Stimulated activated CD4-positive, alpha-beta T cell treated with anti-CD3 and anti-CD28 coated beads, Interleukin-12 subunit alpha, Interleukin-12 subunit beta, amount 100 ng/mL, for 4 hours (primary cell): Measurements from ENCODE around the gene ANO9.
A peak's percentile ranks its signal among the peaks of the same experiment; 100 is the strongest.

Experiments
- DNase-seq: peaks from one replicate; pipeline ENCODE4 v3.0.0-alpha.2; 2020

The ANO9 gene

DNA sequence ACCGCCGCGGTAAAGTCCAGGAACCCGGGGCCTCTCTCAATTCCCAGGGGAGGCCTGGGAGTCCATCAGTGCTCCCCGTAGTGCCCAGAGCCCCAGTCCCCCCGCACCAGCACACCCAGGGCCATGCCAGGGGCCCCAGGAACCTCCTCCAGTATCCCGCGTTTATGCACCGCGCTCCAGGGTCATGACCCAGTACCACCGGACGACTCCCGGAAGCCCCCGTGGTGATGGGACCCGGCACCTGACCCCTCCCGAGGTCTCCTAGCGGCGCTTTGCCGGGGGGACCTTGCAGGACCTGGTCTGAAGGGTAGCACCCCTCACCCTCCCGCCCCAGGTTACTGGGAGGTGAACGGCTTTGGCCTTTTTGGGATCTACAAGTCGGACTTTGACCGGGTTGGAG lies 61.3 kb downstream of the ANO9 start:
- DNase-seq = no peak

- no peak for DNase-seq
These were observed 61.7 kb downstream of the ANO9 start for GRCh38 chr11:380095-380480.

DNA sequence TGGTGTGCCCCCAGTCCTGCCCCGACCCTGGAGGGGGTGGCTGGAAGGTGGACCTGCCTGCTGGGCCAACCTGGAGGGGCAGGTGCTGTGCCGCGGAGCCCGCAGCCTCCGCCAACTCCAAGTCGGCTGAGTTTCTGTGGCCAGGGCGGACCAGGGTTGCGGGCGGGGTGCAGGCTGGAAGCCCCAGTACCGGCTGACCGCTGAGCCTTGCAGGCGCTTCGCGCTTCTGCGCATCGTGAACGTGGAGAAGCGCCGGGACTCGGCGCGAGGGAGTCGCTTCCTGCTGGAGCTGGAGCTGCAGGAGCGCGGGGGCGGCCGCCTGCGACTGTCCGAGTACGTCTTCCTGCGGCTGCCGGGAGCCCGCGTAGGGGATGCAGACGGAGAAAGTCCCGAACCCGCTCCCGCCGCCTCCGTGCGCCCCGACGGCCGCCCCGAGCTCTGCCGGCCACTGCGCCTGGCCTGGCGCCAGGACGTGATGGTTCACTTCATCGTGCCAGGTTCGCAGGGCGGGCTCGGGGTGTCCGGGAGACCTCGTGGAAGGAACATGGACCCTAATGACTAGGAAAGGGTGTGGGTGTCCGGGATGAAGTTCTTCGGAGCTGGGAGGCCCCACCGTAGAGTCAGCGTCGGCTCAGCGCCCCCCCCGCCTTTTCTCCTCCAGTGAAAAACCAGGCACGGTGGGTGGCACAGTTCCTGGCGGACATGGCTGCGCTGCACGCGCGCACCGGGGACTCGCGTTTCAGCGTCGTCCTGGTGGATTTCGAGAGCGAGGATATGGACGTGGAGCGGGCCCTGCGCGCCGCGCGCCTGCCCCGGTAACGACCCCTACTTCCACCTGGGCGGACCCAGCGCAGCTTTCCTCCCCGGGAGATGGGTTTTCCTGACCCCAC lies 62.4 kb downstream of the ANO9 start:
- DNase-seq = no peak

GRCh38 chr11:377883-378500 lies 63.8 kb downstream of the ANO9 start:
- DNase-seq = no peak

GRCh38 chr11:377174-377865 lies 64.5 kb downstream of the ANO9 start:
- no peak for DNase-seq

DNA sequence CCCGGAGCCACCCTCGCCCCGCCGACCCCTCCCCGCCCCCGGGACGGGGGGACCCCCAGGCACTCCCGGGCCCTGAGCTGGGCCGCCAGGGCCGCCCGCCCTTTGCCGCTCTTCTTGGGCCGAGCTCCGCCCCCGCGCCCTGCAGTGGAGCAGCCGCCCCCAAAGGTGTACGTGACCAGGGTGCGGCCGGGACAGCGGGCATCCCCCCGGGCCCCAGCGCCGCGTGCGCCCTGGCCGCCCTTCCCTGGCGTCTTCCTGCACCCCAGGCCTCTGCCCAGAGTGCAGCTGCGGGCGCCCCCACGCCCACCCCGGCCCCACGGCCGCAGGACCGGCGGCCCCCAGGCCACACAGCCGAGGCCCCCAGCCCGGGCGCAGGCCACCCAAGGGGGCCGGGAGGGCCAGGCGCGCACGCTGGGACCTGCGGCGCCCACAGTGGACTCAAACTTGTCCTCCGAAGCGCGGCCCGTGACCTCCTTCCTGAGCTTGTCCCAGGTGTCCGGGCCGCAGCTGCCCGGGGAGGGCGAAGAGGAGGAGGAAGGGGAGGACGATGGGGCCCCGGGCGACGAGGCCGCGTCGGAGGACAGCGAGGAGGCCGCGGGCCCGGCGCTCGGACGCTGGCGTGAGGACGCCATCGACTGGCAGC lies 65.2 kb downstream of the ANO9 start:
- DNase-seq = no peak

DNA sequence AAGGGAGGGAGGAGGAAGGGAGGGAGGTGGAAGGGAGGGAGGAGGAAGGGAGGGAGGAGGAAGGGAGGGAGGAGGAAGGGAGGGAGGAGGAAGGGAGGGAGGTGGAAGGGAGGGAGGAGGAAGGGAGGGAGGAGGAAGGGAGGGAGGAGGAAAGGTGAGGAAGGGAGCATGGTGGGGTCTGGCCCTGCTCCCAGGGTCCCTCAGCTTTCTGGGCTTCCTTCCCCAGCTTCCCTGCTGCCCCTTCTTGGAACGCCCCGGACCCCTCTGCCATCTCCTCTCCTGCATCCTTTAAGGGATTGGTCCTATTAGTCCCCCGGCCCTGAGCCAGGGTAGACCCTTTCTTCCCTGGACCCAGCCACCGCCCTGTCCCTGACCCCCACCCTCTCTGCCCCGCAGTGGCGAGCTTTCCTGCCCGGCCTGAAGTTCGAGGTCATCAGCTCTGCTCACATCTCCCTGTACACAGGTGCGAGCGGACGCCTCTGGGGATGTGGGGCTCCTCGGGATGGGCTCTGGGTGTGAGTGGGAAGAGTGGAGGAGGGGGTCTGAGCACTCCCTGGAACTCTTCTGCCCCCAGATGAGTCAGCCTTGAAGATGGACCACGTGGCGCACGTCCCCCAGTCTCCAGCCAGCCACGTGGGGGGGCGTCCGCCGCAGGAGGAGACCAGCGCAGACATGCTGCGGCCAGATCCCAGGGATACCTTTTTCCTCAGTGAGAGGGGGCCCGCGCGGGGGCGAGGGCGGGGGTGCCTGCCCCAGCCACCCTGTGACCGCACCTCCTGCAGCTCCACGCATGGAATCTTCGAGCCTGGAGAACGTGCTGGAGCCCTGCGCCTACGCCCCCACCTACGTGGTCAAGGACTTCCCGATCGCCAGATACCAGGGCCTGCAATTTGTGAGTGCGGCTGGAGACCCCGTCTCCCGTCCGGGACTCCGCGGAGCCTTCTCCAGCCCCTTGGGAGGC lies 66.5 kb downstream of the ANO9 start:
- no peak for DNase-seq

- DNase-seq = no peak
These were observed 67.9 kb downstream of the ANO9 start for GRCh38 chr11:373716-374551.

DNA sequence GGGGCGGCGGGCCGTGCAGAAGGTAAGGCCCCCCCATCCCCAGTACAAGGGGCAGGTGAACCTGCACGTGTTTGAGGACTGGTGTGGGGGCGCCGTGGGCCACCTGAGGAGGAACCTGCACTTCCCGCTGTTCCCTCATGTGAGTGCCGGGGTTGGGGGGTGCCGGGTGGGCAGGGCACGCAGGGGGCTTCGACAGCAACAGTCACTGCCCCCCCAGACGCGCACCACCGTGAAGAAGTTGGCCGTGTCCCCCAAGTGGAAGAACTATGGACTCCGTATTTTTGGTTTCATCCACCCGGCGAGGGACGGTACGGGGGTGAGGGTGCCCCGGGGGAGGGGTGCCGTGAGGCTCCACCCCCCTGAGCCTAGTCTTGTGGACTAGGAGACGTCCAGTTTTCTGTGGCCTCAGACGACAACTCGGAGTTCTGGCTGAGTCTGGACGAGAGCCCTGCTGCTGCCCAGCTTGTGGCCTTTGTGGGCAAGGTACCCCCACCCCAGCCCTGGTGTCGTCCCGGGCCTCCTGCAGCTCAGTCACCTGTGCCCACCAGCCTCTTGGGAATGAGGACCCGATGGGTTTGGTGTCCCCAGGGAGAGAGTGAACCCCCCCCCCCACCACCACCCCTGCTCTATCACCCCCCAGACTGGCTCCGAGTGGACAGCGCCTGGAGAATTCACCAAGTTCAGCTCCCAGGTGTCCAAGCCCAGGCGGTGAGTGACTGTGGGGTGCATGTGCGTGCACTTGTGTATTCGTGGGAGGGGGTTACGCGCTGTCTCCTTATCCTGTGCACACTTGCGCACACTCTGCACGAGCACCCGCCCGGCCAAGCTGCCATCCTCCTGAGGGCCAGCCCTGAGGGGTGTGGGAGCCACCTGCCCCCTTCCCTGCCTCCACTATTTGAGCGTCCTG lies 68.7 kb downstream of the ANO9 start:
- DNase-seq = no peak

GRCh38 chr11:371716-372590 lies 69.9 kb downstream of the ANO9 start:
- no peak for DNase-seq

GRCh38 chr11:371051-371450 lies 70.8 kb downstream of the ANO9 start:
- DNase-seq = no peak

DNA sequence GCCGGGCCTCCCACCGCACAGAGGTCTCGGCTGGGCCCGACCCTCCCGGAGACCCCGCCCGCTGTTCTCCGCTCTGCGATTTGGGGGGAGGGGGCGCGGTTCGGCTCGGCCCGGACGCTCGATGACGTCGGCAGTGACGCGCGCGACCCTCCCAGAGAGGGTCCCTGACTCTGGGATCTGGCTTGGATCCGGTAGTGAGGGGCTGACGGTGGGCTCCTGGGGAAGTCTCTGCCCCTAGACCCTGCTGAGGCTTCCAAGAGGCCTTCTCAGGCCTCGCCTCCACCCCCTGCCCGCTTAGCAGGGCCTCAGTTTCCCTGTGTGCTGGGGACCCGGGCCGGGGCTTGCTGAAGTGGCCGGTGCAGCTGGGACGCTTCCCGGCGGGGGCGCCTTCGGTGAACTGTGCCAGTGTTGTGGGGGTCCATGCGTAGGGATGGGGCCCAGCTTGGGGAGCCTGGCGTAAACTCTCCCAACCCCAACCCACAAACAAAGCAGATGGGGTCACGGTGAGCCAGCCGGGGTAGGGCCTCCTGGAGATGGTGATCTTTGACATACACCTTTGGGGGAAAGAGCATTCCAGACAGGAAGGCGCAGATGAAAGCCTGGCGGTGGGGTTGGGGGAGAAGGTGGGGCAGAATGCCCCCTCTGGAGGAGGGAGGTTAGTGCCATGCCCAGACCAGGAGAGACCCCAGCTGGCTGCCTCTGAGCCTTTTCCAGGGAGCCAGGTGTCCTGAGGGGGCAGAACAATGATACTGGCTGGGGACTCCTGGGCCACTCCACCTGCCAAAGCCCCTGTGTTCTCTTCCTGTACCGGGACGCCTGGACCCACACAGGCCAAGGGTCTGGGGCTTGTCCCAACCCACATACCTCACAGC lies 71.5 kb downstream of the ANO9 start:
- DNase-seq = no peak

DNA sequence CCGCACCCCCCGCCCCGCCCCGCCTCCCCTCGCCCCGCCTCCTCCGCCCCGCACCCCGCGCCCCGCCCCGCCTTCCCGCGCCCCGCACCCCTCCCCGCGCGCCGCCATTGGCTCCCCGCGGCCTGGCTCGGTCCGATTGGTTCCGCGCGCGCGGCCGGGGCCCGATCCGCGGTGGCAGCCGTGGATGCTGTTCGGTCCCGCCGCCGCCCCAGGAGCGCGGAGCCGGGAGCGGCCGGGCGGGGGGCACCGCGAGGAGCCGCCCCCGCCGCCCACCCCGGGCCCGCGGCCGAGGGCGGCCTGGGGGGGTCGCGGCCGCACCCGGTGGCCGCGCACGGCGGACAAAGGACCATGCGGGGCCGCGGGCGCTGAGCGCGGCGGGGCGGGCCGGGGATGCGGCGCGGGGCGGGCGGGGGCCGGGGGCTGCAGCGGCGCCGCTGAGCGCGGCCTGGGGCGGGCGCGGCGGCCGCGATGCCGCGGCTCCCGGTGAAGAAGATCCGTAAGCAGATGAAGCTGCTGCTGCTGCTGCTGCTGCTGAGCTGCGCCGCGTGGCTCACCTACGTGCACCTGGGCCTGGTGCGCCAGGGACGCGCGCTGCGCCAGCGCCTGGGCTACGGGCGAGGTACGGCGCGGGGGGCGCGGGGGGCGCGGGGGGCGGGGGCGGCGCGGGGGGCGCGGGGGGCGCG lies 72.3 kb downstream of the ANO9 start, which contains the start of gene B4GALNT4:
B4GALNT4 (plus strand) TSS at position 164 of the 683 bp plus-strand sequence; CDS start at position 469, 305 bp downstream.
- DNase-seq = peak; percentile 41

DNA sequence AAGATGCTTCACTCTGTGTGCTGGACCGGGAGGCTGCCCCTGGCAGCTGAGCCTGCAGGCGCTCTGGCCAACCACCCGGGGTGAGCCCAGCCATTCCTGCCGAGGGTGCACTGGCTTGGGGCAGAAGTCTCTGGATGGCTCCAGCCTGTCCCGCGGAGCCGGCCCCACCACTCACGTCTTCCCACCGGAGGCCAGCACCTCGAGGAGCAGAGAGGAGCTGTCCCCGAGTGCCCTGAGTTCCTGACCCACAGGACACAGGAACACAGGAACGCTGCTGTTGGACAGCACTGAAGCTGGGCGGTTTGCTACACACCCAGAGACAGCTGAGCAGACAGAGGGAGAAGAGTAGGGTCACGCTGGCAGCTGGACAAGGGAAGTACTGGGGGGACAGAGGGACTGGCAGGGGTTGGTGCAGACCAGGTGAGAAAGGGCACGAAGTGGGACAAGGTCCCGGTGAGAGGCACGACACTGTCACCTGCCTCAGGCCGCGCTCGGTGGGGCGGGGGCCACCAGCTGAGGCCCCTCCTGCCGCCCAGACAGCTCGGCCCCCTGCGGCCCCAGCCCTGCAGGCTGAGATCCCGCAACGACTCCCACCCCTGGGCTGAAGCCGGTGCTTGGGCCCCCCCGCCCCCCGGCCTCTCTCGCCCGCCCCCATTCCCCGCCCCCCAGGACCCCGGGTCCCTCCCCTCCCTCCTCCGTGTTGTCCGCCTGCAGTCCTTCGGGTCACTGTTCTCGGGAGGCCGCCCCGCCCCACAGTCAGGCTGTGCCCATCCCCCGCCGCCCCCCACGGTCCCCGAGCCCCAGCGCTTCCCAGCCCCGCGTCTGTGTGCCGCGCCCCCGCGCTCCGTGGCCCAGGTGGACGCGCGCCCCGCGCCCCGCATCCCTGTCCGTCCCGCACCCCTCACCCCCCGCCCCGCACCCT lies 73.1 kb downstream of the ANO9 start:
- no peak for DNase-seq

- no peak for DNase-seq
These were observed 73.8 kb downstream of the ANO9 start for GRCh38 chr11:367956-368413.
